Uterus (tissue), 2 donors: ENCODE measurements around the gene MFN2.

Source experiments
- CTCF ChIP-seq, 4 experiments: fragments of 200-600 bp in 2 of 4; fragments of 450-650 bp in 2 of 4; sonication (generic) in 2 of 4; IDR thresholded peaks; one replicate each; pipeline ENCODE4 v1.5.1; 2016 to 2019; ENCODE audit warnings: antibody characterized with exemption in 4 of 4, mild to moderate bottlenecking in 2 of 4, moderate library complexity in 1 of 4
- POLR2A ChIP-seq, 2 donors: fragments of 450-650 bp; IDR thresholded peaks; one replicate each; pipeline ENCODE4 v1.6.1; 2016; ENCODE audit warnings: antibody characterized with exemption in 2 of 2, mild to moderate bottlenecking in 1 of 2, moderate library complexity in 1 of 2

GRCh38 chr1:12032161-12032621, 51.9 kb downstream of the MFN2 start:
- TF ChIP-seq CTCF (IDR thresholded peaks at IDR 0.05) (no peak), POLR2A (IDR thresholded peaks at IDR 0.05) (no peak)
